Stimulated activated CD4-positive, alpha-beta T cell treated with anti-CD3 and anti-CD28 coated beads, TNF-alpha, amount 100 ng/mL, for 1 hour (primary cell): ENCODE data around the gene GSE1.

Experiments used
- DNase-seq, 3 donors: peaks; one replicate each; pipeline ENCODE4 v3.0.0-alpha.2; 2020; ENCODE audit warnings: low read depth in 3 of 3, low spot score in 1 of 3

The GSE1 gene

DNA sequence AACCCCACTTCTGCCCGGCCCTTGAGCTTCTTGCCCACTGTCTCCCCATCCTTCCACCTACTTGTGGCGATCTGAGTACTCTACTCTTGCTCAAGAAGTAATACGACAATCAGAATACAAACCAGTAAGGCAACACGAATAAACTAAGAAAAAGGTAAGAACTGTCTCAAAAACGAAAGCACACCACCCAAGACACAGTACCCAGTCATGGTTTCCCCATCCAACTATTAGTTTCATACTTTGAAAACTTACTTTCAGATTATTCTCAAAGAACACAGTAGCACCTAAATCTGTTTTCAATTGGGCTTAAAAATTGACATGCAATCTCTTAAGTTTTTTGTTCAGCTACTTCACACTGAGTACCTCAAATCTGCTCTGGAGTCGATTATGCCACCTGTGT lies 61.7 kb downstream of the GSE1 start:
- no peak for DNase-seq

DNA sequence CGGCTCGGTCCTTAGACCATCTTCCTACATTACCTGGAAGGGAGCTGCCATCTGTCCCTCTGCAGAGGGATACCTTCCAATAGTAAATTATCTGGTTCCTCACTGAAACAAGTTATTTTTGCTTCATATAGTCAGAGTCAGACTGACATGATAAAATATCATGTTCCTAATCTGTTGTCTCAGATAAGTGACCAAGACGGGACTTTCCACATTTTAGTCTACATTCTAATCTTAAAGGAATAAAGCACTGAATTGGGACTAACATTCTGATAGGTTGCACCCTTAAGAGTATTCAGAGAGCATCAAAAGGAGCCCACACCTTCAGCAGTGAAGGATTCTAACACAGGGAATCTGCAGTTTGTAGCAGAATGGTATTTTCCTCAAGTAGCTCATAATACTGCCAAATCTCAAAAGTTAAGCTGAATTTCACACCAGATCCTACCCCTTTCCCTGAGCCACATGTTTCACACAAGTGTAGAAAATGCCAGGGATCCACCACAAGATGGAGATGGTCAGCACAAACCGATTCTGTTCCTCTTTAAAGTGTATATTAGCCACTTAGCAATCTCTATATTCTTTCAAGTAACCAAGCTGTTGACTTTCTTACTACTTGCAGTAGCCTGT lies 62.2 kb downstream of the GSE1 start:
- no peak for DNase-seq

DNA sequence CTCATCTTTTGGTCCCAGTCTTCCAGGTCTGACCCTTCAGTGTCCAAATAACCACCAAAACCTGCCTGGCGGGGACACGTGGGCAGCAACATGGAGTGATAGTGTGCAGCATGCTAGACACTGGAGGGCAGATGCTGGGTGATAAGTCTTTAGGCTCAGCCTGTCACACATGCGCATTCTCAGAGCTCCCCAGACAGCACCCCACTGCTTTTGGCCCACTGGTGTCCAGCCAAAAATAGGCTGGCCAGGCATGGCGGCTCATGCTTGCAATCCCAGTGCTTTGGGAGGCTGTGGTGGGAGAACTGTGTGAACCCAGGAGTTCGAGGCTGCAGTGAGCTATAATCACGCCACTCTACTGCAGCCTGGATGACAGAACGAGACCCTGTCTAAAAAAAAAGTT lies 63.3 kb downstream of the GSE1 start:
- no peak for DNase-seq

DNA sequence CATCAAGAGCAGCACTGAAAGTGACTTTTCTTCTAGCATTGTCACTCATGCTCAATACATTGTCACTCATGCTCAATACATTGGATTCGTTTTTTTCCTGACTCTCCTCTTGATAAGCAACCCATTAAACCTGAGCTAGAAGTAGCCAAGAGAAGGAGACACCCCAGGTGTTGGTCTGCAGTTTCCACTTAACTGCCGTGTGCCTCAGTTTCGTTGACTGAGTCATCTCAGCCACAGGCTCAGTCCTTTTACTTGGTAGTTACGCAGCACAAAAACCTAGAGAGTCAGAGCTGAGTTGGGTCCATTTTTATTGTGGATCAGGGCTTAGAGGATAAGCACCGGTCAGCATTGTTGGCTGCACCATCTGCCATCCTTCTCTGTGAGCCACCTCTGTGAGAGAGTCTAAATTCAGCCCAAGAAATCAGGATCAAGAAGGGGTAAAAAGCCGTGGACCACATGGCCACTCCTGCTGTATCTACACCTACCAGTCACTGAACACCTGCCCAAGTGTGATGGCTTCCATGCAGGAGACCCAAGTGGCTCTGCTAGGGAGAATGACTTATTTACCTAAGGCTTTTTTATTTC lies 64.4 kb downstream of the GSE1 start:
- DNase-seq, result no peak

DNA sequence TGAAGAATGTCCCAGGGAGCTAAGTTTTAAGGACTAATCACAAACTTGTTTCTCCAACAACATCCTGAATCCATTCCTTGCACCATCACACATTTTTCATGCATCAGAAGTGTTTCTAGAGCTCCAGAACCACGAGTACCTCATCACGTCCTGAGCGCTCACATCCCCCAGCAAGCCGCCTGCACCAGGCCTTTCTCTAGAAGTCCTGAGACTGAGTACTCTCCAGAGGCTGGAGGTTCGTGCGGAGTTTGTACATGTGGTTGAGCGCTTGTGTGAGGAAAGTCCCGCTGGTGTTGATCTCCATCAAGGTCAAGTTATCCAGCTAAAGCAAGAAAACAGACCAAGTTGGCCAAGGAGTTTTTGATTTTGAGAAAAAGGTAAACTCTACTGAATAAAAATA lies 64.9 kb downstream of the GSE1 start:
- DNase-seq, result no peak

DNA sequence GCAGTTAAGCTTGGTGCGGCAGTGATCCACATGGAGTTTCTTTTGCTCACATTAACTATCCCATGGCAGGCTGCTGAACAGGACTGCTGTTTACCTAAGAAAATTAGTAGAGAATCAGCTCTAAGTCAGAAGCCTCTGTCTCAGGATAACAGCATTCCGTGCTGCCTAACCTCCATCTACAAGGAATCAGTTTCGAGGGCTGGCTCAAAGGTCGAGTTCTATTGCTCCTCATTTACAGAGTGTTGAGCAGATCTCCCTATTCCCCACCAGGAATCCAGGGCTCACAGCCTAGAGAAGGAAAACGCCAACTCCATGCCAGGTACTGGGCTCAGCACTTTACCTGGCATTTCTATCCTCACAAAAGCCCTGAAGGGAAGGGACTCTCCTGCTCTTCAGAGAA lies 65.7 kb downstream of the GSE1 start:
- no peak for DNase-seq

DNA sequence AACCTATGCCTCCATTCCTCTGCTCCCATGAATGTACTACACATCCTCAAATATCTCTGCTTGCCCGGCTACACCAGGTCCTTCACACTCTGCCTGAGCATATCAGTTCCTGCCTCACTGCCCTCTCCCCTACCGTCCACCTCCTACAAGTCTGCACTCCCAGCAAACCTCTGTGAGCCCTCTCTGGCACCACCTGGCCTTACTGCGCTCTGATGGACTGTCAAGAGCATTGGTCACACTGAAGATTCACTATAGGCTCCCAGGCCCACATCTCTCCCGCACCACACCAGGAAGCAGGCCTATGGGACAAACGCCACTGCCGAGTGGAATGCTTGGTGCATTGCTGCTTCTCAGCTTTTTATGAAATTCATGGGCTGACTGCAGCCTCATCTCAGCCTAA lies 66.7 kb downstream of the GSE1 start:
- DNase-seq, result no peak

DNA sequence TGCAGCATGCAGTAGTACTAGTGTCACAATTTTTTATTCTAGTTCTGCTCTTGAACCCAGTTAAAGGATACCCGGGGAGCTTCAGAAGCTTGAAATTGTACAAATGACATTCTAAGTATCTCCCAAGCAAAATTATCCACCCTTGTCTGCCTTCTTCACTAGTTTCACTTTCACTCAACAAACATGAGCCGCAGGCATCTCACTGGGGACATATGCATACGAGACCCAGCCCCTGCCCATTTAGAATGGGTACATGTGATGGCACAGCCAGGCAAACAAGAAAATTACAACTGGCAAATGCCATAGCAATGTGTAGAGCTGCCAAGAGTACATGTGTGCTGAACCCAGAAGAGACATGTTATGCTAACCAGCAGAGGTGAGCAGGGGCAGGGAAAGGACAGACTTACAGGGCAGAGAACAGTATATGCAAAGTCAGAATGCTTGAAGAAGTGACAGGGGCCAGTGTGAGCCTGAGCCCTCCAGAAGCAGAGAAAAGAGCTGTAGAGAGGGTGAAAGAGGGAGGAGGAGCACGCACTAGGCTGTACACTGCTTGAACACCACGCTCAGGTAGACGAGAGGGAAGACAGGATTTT lies 67.3 kb downstream of the GSE1 start:
- no peak for DNase-seq

DNA sequence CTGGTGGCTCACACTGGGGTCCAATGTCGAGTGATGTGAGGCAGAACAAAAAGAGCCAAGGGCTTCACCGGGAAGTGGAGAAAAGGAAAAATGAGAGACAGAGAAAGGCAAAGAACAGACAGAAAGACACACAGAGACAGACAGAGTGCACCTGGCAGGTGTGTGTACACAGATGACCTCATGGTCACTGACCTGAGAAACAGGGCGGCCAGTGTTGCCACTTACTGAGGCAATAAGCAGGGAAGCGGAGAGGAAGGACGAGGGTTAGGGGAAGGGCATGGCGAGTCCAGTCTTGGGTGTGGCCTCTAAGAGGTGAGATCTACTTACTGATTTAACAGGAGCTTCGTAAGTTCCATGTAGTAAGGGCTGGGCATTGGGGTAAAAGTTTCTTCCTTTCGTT lies 68.1 kb downstream of the GSE1 start:
- no peak for DNase-seq

DNA sequence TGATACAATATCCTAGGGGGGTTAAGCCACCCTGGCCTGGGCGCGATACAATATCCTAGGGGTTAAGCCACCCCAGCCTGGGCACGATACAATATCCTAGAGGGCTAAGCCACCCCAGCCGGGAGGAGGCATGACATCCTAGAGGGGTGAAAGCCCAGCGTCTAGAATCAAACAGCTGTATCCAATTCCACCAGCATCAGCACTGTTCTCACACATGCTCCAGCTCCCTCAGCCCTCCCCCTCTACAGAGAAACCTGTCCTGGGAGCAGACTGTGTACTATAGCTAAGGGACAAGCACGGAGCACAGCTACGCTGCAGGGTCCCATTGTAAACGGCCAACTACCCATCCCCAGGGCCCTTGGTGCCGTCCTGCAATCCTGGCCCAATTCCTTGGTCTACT lies 69.4 kb downstream of the GSE1 start:
- DNase-seq, result no peak

DNA sequence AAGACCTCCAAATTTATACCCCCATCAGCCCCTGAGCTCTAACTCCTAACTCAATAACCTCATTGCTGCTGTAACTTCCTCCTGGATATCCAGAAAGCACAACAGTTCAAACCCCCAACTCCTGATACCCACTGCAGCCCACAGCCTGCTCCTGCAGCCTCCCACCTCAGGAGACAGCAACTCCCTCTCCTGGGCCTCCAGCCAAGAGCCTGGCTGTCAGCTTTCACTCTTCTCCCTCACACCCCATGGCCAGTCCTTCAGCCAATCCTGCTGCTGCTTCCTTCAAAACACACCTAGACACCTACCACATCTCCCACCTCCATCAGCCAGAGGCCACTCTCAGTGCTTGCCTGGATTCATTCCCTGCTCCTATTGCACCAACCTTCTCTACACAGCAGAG lies 70.2 kb downstream of the GSE1 start:
- DNase-seq, result no peak

DNA sequence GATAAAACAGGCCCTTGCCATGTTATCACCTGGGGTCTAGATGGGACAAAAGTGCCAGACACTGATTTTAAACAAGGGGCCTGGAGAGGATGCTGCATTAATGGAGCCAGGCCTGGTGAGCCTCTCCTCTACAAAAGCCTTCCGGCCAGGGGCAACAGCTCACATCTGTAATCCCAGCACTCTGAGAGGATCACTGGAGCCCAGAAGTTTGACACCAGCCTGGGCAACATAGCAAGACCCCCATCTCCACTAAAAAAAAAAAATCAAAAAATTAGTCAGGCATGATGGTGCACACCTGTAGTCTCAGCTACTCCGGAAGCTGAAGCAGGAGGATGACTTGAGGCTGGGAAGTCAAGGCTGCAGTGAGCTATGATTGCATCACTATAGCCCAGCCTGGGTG lies 72.1 kb downstream of the GSE1 start:
- no peak for DNase-seq

DNA sequence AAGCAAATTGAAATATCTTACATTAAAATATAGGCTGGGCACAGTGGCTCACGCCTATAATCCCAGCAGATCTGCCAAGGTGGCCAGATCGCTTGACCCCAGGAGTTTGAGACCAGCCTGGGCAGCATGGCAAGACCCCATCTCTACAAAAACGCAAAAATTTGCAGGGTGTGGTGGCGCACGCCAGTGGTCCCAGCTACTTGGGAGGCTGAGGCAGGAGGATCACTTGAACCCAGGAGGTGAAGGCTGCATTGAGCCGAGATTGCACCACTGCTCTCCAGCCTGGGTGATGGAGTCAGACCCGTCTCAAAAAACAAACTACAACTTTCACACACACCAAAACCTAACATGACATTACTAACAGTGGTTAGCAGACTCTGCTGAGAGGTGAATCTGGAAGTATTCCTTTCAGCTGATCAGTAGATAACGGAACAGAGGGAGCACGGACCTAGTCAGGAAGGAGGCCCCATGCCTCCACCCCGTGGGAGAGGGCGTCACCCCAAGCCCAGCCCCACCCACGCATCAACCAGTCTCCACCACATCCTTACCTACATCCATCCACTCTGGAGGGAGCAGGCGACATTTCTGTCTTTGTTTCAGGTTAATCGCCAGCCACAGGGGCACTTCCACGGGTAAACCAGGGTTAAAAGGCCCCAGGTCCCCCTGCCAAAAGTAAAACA lies 73.9 kb downstream of the GSE1 start:
- DNase-seq, result no peak

DNA sequence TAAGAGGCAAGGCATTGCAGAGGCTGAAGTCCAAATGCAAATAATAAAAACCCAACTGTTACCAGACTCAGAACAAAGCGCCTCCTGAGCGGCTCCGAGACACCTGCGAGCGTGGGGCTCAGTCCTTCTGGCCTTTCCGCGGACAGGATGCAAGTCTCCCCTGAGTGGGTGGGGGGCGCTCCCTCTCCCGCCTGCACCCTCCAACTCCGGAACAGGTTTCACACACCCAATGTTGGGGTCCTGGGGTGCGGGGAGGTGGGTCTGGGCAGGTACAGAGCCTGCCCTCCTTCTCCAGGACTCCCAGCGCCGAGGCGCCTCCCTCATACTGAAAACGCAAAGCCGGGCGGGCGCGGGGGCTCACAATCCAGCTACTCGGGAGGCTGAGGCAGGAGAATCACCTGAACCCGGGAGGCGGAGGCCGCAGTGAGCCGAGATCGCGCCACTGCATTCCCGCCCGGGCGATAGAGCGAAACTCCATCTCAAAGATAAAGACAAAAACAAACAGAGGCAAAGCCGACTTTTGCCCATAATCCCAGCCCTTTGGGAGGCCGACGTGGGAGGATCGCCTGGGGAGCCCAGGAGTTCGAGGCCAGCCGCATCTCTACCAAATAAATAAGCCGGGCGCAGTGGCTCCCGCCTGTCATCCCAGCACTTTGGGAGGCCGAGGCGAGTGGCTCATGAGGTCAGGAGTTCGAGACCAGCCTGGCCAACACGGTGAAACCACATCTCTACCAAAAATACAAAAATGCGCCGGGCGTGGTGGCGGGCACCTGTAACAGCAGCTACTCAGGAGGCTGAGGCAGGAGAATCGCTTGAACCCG lies 74.7 kb downstream of the GSE1 start:
- DNase-seq, result no peak

DNA sequence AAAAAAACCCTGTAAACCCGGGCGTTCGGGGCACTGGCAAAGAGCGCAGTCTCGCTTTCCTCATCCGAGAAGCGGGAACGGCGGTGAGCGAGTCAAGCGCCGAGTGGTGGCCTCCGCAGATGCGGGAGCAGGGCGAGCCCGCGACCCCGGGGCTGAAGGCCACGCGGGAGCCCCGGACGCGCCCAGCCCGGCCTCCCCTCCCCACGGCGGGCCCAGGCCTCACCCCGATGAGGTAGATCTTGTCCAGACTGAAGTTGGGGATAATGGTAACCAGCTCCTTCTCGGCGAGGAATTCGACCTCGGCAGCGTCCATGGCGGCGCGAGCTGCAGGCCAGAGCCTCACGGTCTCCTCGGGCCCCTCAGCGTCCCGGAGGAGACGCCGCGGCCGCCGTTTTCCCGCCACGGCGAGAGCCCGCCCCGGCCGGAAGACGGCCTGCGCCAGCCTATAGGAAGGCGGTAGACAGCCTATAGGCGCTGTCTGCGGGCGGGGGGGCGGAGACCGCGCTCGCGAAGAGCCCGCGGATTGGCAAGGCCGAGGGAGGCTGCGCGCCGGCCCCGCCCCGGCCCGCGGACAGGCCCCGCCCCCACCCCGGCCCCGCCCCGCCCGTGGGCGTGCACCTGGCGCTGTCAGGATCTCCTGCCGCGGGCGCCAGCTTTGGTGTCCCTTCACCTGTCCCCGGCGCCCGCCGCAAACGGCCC lies 75.6 kb downstream of the GSE1 start, which contains the start of gene GINS2:
Gene GINS2 (minus strand): TSS at position 369 of the 699 bp plus-strand sequence. CDS start 56 bp downstream, at position 313.
- DNase-seq, result peak; percentile 78 to 84 (median 78)

DNA sequence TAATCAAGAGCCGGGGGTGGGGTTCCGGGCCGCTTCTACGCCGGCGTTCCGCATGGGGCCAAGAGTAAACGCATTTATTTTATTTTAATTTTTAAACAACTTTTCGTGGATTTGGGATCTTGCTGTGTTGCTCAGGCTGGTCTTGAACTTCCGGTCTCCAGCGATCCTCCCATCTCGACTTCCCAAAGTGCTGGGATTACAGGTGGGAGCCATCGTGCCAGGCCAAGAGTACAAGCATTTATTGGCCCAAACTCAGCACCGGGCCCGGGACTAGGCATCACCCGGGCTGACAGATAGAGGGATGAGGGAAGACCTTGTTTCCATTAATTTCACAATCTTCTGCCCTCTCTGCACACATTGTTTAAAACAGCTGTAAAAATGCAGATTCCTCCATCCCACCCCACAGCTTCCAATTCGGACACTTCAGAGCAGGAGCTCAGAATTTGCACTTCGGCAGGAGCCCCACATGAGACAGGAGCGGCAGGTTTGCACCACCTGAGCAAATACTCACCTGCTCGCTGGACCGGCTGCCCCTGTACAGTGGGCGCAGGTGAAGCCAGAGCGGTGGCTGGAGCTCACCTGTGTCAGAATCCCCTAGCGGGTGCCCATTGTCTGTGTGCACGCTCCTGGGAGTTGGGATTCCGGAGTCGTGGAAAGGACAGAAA lies 76.3 kb downstream of the GSE1 start:
- DNase-seq, result no peak

DNA sequence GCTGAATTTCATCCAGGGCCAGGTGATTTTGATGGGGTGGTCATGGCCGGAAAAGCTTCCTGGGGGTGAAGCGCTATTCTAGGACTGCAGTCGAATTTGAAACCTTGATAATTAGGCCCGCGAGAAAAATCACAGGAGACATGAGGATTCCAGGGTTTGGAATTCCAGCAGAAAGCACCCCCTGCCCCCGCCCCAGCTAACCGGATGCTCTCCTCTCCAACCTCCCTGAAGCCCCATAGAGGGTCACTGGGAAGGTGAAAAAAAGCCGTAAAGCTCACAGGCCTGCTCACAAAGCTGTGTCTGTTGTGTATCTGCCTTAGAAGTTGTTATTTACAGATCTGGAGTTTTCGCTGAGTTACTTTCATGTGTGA lies 76.8 kb downstream of the GSE1 start:
- no peak for DNase-seq

DNA sequence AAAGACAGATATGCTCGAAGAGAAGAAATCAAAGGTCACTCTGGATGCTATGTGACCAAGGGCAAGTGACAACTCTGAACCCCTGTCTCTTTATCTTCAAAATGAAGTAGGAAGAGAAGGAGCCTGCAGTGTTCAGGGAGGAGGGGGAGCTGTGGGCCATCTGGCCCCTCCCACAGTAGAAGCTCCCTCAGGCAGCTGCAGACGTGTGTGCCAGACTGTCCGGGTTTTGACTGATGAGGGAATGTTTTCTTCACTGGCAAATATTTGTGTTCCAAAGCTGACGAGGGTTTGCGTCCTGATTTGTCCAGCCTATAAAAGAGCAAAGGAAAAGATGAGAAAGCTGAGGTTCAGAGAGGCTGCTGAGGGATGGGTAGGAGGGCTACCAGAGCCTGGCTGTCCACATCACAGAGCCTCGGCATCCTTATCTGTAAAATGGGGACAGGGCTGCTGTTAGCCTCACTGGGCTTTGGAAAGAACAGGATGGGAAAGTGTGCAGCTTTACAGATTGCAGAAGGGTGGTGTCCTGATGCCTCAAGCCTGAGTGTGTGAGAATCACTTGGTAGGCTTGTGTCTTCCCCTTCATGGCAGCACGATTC lies 77.4 kb downstream of the GSE1 start:
- no peak for DNase-seq

DNA sequence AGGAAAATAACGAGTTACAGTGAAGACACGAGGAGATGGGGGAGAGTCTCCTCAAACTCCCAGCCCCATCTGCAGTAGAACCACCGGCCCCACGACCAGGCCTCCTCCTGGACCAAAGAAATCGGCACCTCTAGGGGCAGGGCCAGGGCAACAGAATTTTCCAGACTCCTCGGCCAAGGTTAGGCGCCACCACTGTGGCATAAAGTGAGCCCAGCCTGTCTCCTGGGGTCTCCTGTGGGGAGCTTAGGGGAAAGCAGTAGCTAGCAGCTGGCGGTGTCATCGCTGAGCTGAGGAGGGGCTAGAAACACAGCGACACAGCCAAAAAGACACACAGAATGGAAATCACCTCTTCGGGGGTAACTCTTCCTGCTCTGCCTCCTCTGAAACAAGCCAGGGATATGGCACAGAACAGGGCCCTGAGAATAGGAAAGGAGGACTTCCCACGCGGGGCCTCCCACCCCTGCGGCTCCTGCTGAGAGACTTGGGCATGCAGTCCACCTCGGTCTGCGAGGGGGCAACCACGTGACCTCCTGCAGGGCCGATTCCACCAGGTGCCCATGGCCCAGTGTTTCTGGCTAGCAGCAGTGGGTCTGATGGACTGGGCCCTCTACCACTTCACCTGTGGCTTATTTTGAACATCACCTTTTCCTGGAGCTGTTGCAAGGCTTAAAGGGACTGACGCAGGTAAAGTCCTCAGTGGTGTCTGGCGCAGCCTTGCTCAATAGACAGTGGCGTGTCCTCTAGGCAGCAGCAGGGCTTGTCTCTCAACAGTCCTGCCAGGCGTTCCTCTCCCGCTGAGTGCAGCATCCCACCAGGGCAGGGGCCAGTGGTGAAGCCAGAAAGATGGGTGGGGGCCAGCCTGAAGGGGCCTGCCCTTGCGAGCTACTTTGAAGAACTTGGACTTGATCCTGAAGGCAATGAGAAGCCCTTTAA lies 82.3 kb downstream of the GSE1 start:
- DNase-seq, result no peak
